Trophoblast cell (in vitro differentiated cells and primary cell): ENCODE measurements around the gene GPR135.
A peak's percentile ranks its signal among the peaks of the same experiment; 100 is the strongest.

Experiments
- DNase-seq, 2 donors: peaks; one replicate each; pipeline ENCODE4 v3.0.0-alpha.2; 2016
- H2AFZ ChIP-seq: 2 replicates; pipeline ENCODE4 v1.6.1; 2013; ENCODE audit warnings: low read length, moderate library complexity, mild to moderate bottlenecking; ENCODE audit not compliant: insufficient read depth, poor library complexity
- H2AK5ac ChIP-seq: 2 replicates; pipeline ENCODE4 v1.6.1; 2013; ENCODE audit warnings: mild to moderate bottlenecking, low read length
- H2BK120ac ChIP-seq: 2 replicates; pipeline ENCODE4 v1.6.1; 2013; ENCODE audit warnings: low read length, mild to moderate bottlenecking, moderate library complexity; ENCODE audit not compliant: insufficient read depth, poor library complexity
- H2BK12ac ChIP-seq: 2 replicates; pipeline ENCODE4 v1.6.1; 2013; ENCODE audit warnings: mild to moderate bottlenecking, low read length, moderate library complexity
- H2BK5ac ChIP-seq: 2 replicates; pipeline ENCODE4 v1.6.1; 2013; ENCODE audit warnings: low read length, low read depth, moderate library complexity, mild to moderate bottlenecking; ENCODE audit not compliant: poor library complexity
- H3K14ac ChIP-seq: 2 replicates; pipeline ENCODE4 v1.6.1; 2013; ENCODE audit warnings: mild to moderate bottlenecking, low read length
- H3K18ac ChIP-seq: 2 replicates; pipeline ENCODE4 v1.6.1; 2013; ENCODE audit warnings: mild to moderate bottlenecking, low read length
- H3K23ac ChIP-seq: 2 replicates; pipeline ENCODE4 v1.6.1; 2013; ENCODE audit warnings: low read length
- H3K27ac ChIP-seq: 2 replicates; pipeline ENCODE4 v1.5.1; 2013; ENCODE audit warnings: low read depth, mild to moderate bottlenecking, inconsistent platforms, low read length, moderate library complexity
- H3K27me3 ChIP-seq: 2 replicates; pipeline ENCODE4 v1.6.1; 2013; ENCODE audit warnings: inconsistent platforms, mild to moderate bottlenecking, low read length, moderate library complexity; ENCODE audit not compliant: insufficient read depth
- H3K36me3 ChIP-seq, 2 experiments: 1 replicate in 1 of 2; 2 replicates in 1 of 2; pipeline ENCODE4 v1.6.1; 2013; ENCODE audit warnings: low read length in 2 of 2, mild to moderate bottlenecking in 2 of 2, moderate library complexity in 1 of 2; ENCODE audit not compliant: insufficient read depth in 2 of 2, control insufficient read depth in 1 of 2
- H3K4ac ChIP-seq: 2 replicates; pipeline ENCODE4 v1.6.1; 2013; ENCODE audit warnings: low read depth, mild to moderate bottlenecking, low read length, moderate library complexity
- H3K4me1 ChIP-seq, 2 experiments: 1 replicate in 1 of 2; 2 replicates in 1 of 2; pipeline ENCODE4 v1.6.1; 2013; ENCODE audit warnings: low read length in 2 of 2, mild to moderate bottlenecking in 2 of 2, moderate library complexity in 1 of 2; ENCODE audit not compliant: insufficient read depth in 2 of 2, control insufficient read depth in 1 of 2
- H3K4me2 ChIP-seq: 2 replicates; pipeline ENCODE4 v1.6.1; 2013; ENCODE audit warnings: inconsistent platforms, mild to moderate bottlenecking, low read length, moderate library complexity
- H3K4me3 ChIP-seq: 2 replicates; pipeline ENCODE4 v1.5.1; 2013; ENCODE audit warnings: mild to moderate bottlenecking, low read depth, low read length, inconsistent platforms
- H3K79me1 ChIP-seq: one replicate; pipeline ENCODE4 v1.6.1; 2013; ENCODE audit warnings: low read length
- H3K79me2 ChIP-seq: 2 replicates; pipeline ENCODE4 v1.6.1; 2013; ENCODE audit warnings: low read length, mild to moderate bottlenecking; ENCODE audit not compliant: control insufficient read depth, insufficient read depth, poor library complexity
- H3K9ac ChIP-seq: 2 replicates; pipeline ENCODE4 v1.6.1; 2013; ENCODE audit warnings: mild to moderate bottlenecking, low read length
- H3K9me3 ChIP-seq: 2 replicates; pipeline ENCODE4 v1.6.1; 2013; ENCODE audit warnings: low read depth, mild to moderate bottlenecking, control low read depth, inconsistent platforms, low read length; ENCODE audit not compliant: insufficient read depth
- H4K12ac ChIP-seq: 2 replicates; pipeline ENCODE4 v1.6.1; 2013; ENCODE audit warnings: low read depth, mild to moderate bottlenecking, low read length, moderate library complexity
- H4K8ac ChIP-seq: 2 replicates; pipeline ENCODE4 v1.6.1; 2013; ENCODE audit warnings: low read depth, mild to moderate bottlenecking, low read length, moderate library complexity
- H4K91ac ChIP-seq: one replicate; pipeline ENCODE4 v1.6.1; 2013; ENCODE audit warnings: low read depth, mild to moderate bottlenecking, low read length, moderate library complexity
- WGBS: extraction: QIAGEN DNeasy Blood & Tissue Kit; methylation state at CpG from one replicate; pipeline ENCODE4 v1.1.7; 2013; ENCODE audit warnings: missing lambda C conversion rate; ENCODE audit not compliant: insufficient read length, insufficient coverage; ENCODE audit errors: extremely low coverage; 5-methylcytosine and 5-hydroxymethylcytosine counted together

Gene GPR135

DNA sequence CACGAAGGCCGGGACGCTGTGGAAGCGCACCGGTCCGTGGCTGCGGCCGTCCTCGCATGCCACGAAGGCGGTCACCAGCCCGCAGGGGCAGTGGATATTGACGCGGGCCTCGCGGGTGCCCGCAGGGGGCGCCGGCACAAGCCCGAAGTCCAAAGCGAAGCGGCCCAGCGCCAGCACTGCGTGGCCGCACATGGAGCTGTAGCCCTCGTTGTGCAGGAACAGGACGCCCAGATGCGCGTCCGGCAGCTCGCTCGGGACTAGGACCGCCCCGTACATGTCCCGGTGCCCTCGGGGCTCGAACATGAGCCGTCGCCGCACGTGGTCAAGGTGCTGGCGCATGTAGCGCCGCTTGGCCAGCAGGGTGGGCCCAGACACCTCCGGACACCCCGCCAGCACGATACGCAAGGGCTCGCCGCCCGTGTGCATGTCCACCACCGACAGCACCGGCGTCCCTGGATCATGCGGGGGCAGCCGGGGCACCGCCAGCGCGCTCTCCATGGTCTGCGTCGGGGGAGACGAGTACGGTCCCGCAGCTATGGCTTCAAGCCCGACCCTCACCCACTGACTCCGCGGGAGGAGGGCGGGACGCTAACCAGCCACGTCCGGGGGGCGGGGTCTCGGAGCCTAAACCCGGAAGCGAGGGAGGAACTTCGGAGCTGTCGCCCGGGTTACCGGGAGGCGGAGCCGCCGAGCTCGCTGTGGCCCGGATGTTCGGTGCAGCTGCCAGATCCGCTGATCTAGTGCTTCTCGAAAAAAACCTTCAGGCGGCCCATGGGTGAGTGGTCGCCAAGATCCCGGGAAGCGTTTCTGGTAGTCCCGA lies 18.8 kb upstream of the GPR135 start, which contains the start of the genes JKAMP and L3HYPDH:
Gene JKAMP, plus strand, starts transcription at position 699 of the 820 bp plus-strand sequence. Its CDS starts 73 bp downstream, at position 772.
Gene L3HYPDH, minus strand, starts transcription at position 590 of the 820 bp plus-strand sequence. Its CDS starts 92 bp downstream, at position 498.
- H3K79me2 ChIP-seq, result peaks cover 8% of the 10 kb centered on the region
- no peaks in the 10 kb centered on the region for H3K27me3 ChIP-seq
- H3K4me3 ChIP-seq, result peak within 1 kb of the TSS; percentile 92
- H3K9ac ChIP-seq, result peak within 1 kb of the TSS; percentile 91
- peaks cover 0 to 2% of the 10 kb centered on the region in 2 experiments for H3K36me3 ChIP-seq
- WGBS, result no CpG with 5 or more reads among the region's 92 CpGs
- H4K8ac ChIP-seq, result peak within 1 kb of the TSS; percentile 92
- H2AFZ ChIP-seq, result peak within 1 kb of the TSS; percentile 94
- peak; percentile 97 to 98 for DNase-seq
- H3K14ac ChIP-seq, result peak within 1 kb of the TSS; percentile 88
- H2BK5ac ChIP-seq, result peak within 1 kb of the TSS; percentile 74
- H2BK120ac ChIP-seq, result peak within 1 kb of the TSS; percentile 77
- no peaks in the 10 kb centered on the region for H3K9me3 ChIP-seq
- peak within 1 kb of the TSS; percentile 81 for H4K12ac ChIP-seq
- no peak within 1 kb of the TSS for H2AK5ac ChIP-seq
- H3K23ac ChIP-seq, result peak within 1 kb of the TSS; percentile 55
- H3K4me2 ChIP-seq, result peak within 1 kb of the TSS; percentile 82
- peaks cover 11% of the 10 kb centered on the region for H3K79me1 ChIP-seq
- peaks cover 0 to 9% of the 10 kb centered on the region in 2 experiments for H3K4me1 ChIP-seq
- H3K18ac ChIP-seq, result peak within 1 kb of the TSS; percentile 80
- no peak within 1 kb of the TSS for H2BK12ac ChIP-seq
- peak within 1 kb of the TSS; percentile 91 for H3K27ac ChIP-seq
- H4K91ac ChIP-seq, result peak within 1 kb of the TSS; percentile 76
- peak within 1 kb of the TSS; percentile 39 for H3K4ac ChIP-seq

- peak overlapping the region; percentile 81 for H4K12ac ChIP-seq
- no peak overlapping the region for H2AK5ac ChIP-seq
- H3K9me3 ChIP-seq, result no peaks in the 10 kb centered on the region
- peaks cover 8% of the 10 kb centered on the region for H3K79me2 ChIP-seq
- H4K8ac ChIP-seq, result peak overlapping the region; percentile 85
- H3K18ac ChIP-seq, result peak overlapping the region; percentile 12
- DNase-seq, result no peak
- WGBS, result no CpG with 5 or more reads among the region's 16 CpGs
- H3K79me1 ChIP-seq, result peaks cover 11% of the 10 kb centered on the region
- H3K4me1 ChIP-seq, result peaks cover 0 to 9% of the 10 kb centered on the region in 2 experiments
- H3K9ac ChIP-seq, result peak overlapping the region; percentile 80
- H3K4me3 ChIP-seq, result peak overlapping the region; percentile 92
- peak overlapping the region; percentile 80 for H3K27ac ChIP-seq
- peak overlapping the region; percentile 94 for H2AFZ ChIP-seq
- H3K36me3 ChIP-seq, result no peaks in the 10 kb centered on the region
- no peaks in the 10 kb centered on the region for H3K27me3 ChIP-seq
- H2BK120ac ChIP-seq, result peak overlapping the region; percentile 16
- H3K4me2 ChIP-seq, result peak overlapping the region; percentile 82
- H3K23ac ChIP-seq, result peak overlapping the region; percentile 55
- H4K91ac ChIP-seq, result no peak overlapping the region
- no peak overlapping the region for H2BK5ac ChIP-seq
- no peak overlapping the region for H2BK12ac ChIP-seq
- no peak overlapping the region for H3K4ac ChIP-seq
- no peak overlapping the region for H3K14ac ChIP-seq
These were observed 18.2 kb upstream of the GPR135 start for GRCh38 chr14:59483363-59483762.

DNA sequence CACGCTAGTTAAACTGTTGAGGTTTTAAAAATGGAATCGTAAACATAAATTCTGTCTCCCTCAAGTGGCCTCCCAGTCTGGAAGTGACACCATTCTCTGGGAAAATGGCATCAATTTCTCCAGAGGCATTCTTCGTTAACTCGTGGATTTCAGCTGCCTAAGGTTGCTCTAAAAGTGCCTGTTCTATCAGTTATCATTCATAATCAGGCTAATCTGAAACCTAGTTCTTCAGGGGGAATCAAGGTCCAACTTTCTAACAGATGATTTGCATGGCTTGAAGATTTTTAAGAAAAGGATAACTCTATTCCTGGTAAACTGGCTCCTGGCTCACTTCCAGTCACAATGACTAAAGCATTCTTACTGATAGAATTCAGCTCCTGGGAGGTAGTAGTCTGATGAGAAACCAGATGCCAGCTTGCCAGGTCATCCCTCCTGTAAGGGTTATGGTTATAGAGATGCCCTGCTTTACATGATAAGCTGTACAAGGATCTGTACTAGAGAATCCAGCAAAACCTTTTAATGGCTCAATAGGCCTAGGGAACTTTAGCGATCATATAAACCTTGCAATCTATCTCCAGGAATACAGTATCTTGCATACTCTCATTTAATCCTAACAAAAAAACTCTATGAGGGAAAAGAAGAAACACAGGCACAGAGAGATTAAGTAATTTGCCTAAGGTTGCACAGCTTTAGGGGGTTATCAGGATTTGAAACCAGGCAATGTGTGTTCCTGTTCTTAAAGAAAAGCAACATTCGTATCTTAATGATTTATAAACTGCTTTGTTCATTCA lies 17.6 kb upstream of the GPR135 start:
- no peak overlapping the region for H2AFZ ChIP-seq
- H4K91ac ChIP-seq, result no peak overlapping the region
- peaks cover 8% of the 10 kb centered on the region for H3K79me2 ChIP-seq
- no peak overlapping the region for H4K12ac ChIP-seq
- peaks cover 0 to 9% of the 10 kb centered on the region in 2 experiments for H3K4me1 ChIP-seq
- no peak overlapping the region for H3K27ac ChIP-seq
- peaks cover 11% of the 10 kb centered on the region for H3K79me1 ChIP-seq
- peak overlapping the region; percentile 82 for H3K4me2 ChIP-seq
- no peak overlapping the region for H2AK5ac ChIP-seq
- no peak overlapping the region for H2BK5ac ChIP-seq
- WGBS, result no CpG with 5 or more reads among the region's 6 CpGs
- peak; percentile 87 to 88 for DNase-seq
- H2BK120ac ChIP-seq, result no peak overlapping the region
- no peak overlapping the region for H3K4ac ChIP-seq
- H3K14ac ChIP-seq, result no peak overlapping the region
- H2BK12ac ChIP-seq, result no peak overlapping the region
- no peaks in the 10 kb centered on the region for H3K27me3 ChIP-seq
- H3K9me3 ChIP-seq, result no peaks in the 10 kb centered on the region
- H4K8ac ChIP-seq, result no peak overlapping the region
- H3K36me3 ChIP-seq, result peaks cover 0 to 3% of the 10 kb centered on the region in 2 experiments
- H3K18ac ChIP-seq, result no peak overlapping the region
- H3K4me3 ChIP-seq, result no peak overlapping the region
- no peak overlapping the region for H3K23ac ChIP-seq
- no peak overlapping the region for H3K9ac ChIP-seq

- H2BK12ac ChIP-seq, result no peak overlapping the region
- H3K27me3 ChIP-seq, result no peaks in the 10 kb centered on the region
- H3K14ac ChIP-seq, result no peak overlapping the region
- H4K91ac ChIP-seq, result no peak overlapping the region
- no peak overlapping the region for H2AK5ac ChIP-seq
- H3K79me2 ChIP-seq, result peaks cover 8% of the 10 kb centered on the region
- H3K9me3 ChIP-seq, result no peaks in the 10 kb centered on the region
- H4K12ac ChIP-seq, result no peak overlapping the region
- H3K4me2 ChIP-seq, result peak overlapping the region; percentile 82
- no peak overlapping the region for H3K4me3 ChIP-seq
- H3K18ac ChIP-seq, result no peak overlapping the region
- H3K4me1 ChIP-seq, result peaks cover 0 to 9% of the 10 kb centered on the region in 2 experiments
- no peak overlapping the region for H3K9ac ChIP-seq
- no peak overlapping the region for H3K4ac ChIP-seq
- no peak overlapping the region for H2BK120ac ChIP-seq
- peak in 1 of 2 donors; percentile 12 for DNase-seq
- no peak overlapping the region for H3K27ac ChIP-seq
- no peak overlapping the region for H2BK5ac ChIP-seq
- H2AFZ ChIP-seq, result no peak overlapping the region
- no CpG with 5 or more reads among the region's 2 CpGs for WGBS
- peaks cover 11% of the 10 kb centered on the region for H3K79me1 ChIP-seq
- no peak overlapping the region for H4K8ac ChIP-seq
- no peak overlapping the region for H3K23ac ChIP-seq
- H3K36me3 ChIP-seq, result peaks cover 0 to 3% of the 10 kb centered on the region in 2 experiments
These were observed 16.8 kb upstream of the GPR135 start for GRCh38 chr14:59481871-59482540.
